HepG2 (cell line): ENCODE measurements around the gene CNFN.

ENCODE experiments used
- MAX ChIP-seq: IDR thresholded peaks from 2 replicates; pipeline ENCODE4 v1.6.1; 2012; ENCODE audit warnings: inconsistent platforms
- ZNF207 ChIP-seq: fragments of 450-650 bp; IDR thresholded peaks from 2 replicates; pipeline ENCODE4 v1.6.1; 2016; ENCODE audit warnings: antibody characterized with exemption, borderline replicate concordance

DNA sequence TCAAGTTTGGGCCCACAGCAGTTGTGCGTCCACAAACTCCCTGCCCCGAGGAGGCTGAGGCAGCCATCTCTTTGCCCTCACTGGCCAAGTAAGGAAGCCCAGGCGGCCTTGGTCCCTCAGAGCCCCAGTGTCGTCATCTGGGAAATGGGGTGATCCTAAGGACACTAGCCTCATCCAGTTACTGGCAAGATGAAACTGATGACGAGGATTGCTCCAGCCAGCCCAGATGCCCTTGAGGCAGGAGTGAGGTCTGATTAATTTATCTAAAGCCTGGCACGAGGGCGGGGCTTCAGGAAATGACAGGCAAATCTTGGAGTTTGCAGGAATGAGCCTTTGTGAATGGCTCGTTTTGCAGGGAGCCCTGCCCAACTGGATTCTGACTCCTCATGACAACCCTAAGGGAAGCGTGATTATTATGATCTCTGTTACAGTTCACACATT, 31.5 kb upstream of the CNFN start:
- TF ChIP-seq ZNF207 (no peak), MAX (no peak)
